Measurements from ENCODE around the gene THBD. TPM values are rescaled to one million over a fixed set of nuclear protein-coding genes. Genes with fewer than 3 reads are reported as not detected.

Gene THBD
- total RNA-seq, 1 experiment from 2014 or later, result not detected

DNA sequence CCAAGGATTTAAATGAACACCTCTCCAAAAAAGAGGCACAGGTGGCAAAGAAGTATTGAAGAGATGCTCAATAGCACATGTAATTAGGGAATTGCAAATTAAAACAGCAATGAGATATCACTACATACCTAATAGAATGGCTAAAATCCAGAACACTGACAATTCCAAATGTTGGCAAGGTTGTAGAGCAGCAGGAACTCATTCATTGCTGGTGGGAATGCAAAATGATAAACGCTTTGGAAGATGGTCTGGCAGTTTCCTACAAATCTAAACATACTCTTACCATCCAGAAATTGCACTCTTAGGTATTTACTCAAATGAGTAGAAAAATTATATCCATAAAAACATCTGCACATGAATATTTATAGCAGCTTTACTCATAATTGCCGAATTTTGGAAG, 19.6 kb upstream of the THBD start:
- Mint-ChIP-seq H3K27ac (ENCODE audit: unreplicated experiment) (no peak overlapping the region), H3K9me3 (ENCODE audit: low read depth, unreplicated experiment) (no peaks in the 10 kb centered on the region), H3K27me3 (ENCODE audit: unreplicated experiment) (peaks cover 14% of the 10 kb centered on the region), H3K4me3 (ENCODE audit: low read depth, unreplicated experiment) (no peak overlapping the region), H3K36me3 (ENCODE audit: insufficient read depth, unreplicated experiment) (no peaks in the 10 kb centered on the region), H3K4me1 (ENCODE audit: low read depth, unreplicated experiment) (no peaks in the 10 kb centered on the region)
- TF ChIP-seq, protein P1, sequence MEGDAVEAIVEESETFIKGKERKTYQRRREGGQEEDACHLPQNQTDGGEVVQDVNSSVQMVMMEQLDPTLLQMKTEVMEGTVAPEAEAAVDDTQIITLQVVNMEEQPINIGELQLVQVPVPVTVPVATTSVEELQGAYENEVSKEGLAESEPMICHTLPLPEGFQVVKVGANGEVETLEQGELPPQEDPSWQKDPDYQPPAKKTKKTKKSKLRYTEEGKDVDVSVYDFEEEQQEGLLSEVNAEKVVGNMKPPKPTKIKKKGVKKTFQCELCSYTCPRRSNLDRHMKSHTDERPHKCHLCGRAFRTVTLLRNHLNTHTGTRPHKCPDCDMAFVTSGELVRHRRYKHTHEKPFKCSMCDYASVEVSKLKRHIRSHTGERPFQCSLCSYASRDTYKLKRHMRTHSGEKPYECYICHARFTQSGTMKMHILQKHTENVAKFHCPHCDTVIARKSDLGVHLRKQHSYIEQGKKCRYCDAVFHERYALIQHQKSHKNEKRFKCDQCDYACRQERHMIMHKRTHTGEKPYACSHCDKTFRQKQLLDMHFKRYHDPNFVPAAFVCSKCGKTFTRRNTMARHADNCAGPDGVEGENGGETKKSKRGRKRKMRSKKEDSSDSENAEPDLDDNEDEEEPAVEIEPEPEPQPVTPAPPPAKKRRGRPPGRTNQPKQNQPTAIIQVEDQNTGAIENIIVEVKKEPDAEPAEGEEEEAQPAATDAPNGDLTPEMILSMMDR (IDR thresholded peaks at IDR 0.05; ENCODE audit: unreplicated experiment), result no peak
- CTCF ChIA-PET, result no interaction called here
- BruUV-seq (replicated peaks), result no TSS peak
- DNase-seq, result no peak
- intact Hi-C loops (cut with micrococcal nuclease; ENCODE audit: unreplicated experiment), result no loop called here

DNA sequence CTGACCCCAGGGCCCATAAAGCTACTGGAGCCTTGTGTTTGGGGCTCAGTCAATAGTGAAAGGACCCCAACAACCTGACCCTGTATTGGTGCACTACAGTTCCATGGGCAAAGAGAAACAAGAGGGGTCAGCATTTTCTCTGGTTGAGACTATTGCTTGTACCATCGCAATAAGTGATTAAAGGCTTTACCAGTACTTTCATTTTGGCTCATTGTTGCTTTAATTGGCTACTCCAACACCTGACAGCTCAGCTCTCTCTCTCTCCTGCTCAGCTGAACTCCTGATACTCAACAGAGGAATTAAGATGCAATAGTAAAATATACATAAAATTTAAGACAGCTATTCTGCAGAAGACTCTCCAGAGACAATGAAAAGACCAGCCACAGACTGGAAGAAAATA, 18.8 kb upstream of the THBD start:
- DNase-seq, result no peak
- Mint-ChIP-seq H3K4me3 (ENCODE audit: low read depth, unreplicated experiment) (no peak overlapping the region), H3K4me1 (ENCODE audit: low read depth, unreplicated experiment) (no peaks in the 10 kb centered on the region), H3K27ac (ENCODE audit: unreplicated experiment) (no peak overlapping the region), H3K9me3 (ENCODE audit: low read depth, unreplicated experiment) (no peaks in the 10 kb centered on the region), H3K27me3 (ENCODE audit: unreplicated experiment) (peaks cover 22% of the 10 kb centered on the region), H3K36me3 (ENCODE audit: insufficient read depth, unreplicated experiment) (no peaks in the 10 kb centered on the region)
- TF ChIP-seq, protein P1 (IDR thresholded peaks at IDR 0.05; ENCODE audit: unreplicated experiment), result no peak
- intact Hi-C loops (cut with micrococcal nuclease; ENCODE audit: unreplicated experiment), result no loop called here
- CTCF ChIA-PET, result no interaction called here
- BruUV-seq (replicated peaks), result no TSS peak

DNA sequence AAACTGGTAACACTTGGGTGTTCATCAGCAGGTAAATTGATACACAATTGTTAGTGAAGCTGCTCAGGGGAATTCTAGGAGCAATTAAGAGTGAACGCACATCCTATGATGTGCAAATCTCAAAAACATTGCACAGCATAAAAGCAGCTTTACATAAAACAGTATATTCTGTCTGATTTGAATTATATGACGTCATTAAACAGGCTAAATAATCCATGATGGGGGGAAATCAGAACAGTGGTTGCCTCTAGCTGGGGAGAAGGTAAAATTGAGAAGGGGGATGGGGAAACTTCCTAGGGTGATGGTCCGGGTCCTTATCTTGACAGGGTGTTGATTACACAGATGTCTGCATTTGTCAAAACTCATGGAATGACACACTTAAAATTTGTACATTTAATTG, 17.3 kb upstream of the THBD start:
- Mint-ChIP-seq H3K36me3 (ENCODE audit: insufficient read depth, unreplicated experiment) (no peaks in the 10 kb centered on the region), H3K27me3 (ENCODE audit: unreplicated experiment) (peaks cover 22% of the 10 kb centered on the region), H3K27ac (ENCODE audit: unreplicated experiment) (no peak overlapping the region), H3K4me3 (ENCODE audit: low read depth, unreplicated experiment) (no peak overlapping the region), H3K4me1 (ENCODE audit: low read depth, unreplicated experiment) (no peaks in the 10 kb centered on the region), H3K9me3 (ENCODE audit: low read depth, unreplicated experiment) (no peaks in the 10 kb centered on the region)
- DNase-seq, result no peak
- CTCF ChIA-PET, result no interaction called here
- intact Hi-C loops (cut with micrococcal nuclease; ENCODE audit: unreplicated experiment), result no loop called here
- no TSS peak for BruUV-seq (replicated peaks)
- TF ChIP-seq, protein P1 (IDR thresholded peaks at IDR 0.05; ENCODE audit: unreplicated experiment), result no peak

DNA sequence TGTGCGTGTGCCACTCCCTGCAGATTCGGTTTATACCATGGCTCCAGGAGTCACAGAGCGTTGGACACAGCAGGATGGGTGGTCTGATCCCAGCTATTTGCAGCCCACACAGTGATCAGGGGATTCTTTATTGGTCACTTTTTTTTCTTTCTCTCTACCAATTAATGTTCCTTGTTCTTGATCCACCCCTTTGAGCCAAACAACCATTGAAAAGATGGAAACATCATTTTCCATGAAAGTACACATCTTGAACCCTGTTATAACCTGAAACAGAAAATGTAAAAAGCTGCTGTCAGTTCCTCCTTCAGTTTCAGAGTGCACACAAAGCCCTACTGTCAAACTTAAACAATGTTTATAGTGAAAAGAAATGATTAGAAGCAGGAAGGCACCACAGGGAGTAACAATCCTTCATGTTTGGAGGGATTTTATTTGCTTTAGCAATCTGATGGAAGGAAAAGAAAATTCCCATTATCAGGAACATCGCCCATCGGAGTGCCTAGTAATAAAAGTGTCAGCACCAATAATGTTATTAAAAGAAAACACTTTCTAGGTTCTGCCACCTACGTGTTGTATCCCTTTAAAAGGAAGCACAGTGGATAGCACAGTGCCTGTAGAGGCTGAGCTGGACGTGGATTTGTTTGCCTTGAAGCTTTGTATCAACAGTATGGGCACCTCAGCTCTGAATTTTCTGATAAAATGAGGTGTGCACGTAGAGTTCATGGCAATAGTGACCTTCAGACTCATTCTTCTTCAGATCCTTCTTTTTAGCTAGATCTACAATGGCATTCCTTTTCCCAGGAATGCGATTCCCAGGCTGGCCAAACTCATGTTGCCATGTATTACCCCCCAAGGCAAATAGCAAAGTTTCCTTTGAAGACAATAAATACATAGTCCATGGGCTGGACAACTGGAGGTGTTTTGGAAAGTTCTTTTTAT, 16.1 kb upstream of the THBD start:
- BruUV-seq (replicated peaks), result no TSS peak
- CTCF ChIA-PET, result no interaction called here
- Mint-ChIP-seq H3K27ac (ENCODE audit: unreplicated experiment) (no peak overlapping the region), H3K36me3 (ENCODE audit: insufficient read depth, unreplicated experiment) (no peaks in the 10 kb centered on the region), H3K4me3 (ENCODE audit: low read depth, unreplicated experiment) (no peak overlapping the region), H3K9me3 (ENCODE audit: low read depth, unreplicated experiment) (no peaks in the 10 kb centered on the region), H3K4me1 (ENCODE audit: low read depth, unreplicated experiment) (no peaks in the 10 kb centered on the region), H3K27me3 (ENCODE audit: unreplicated experiment) (peaks cover 22% of the 10 kb centered on the region)
- DNase-seq, result no peak
- TF ChIP-seq, protein P1 (IDR thresholded peaks at IDR 0.05; ENCODE audit: unreplicated experiment), result no peak
- intact Hi-C loops (cut with micrococcal nuclease; ENCODE audit: unreplicated experiment), result no loop called here

All from Calu3 (cell line).